Ishikawa (cell line): ENCODE results near the gene RNH1.

Source experiments
- CEBPB ChIP-seq: IDR thresholded peaks from 2 replicates; pipeline ENCODE4 v1.6.1; 2012
- CREB1 ChIP-seq: IDR thresholded peaks from 2 replicates; pipeline ENCODE4 v1.6.1; 2012; ENCODE audit warnings: low read depth
- EGR1 ChIP-seq: IDR thresholded peaks from 2 replicates; pipeline ENCODE4 v1.6.1; 2012
- FOXM1 ChIP-seq: IDR thresholded peaks from 2 replicates; pipeline ENCODE4 v1.6.1; 2012; ENCODE audit warnings: low read depth, borderline replicate concordance
- RAD21 ChIP-seq: IDR thresholded peaks from 2 replicates; pipeline ENCODE4 v1.6.1; 2012; ENCODE audit warnings: low read depth
- TCF12 ChIP-seq: IDR thresholded peaks from 2 replicates; pipeline ENCODE4 v1.6.1; 2012; ENCODE audit warnings: low read depth
- TEAD4 ChIP-seq: IDR thresholded peaks from 2 replicates; pipeline ENCODE4 v1.6.1; 2012
- YY1 ChIP-seq: IDR thresholded peaks from 2 replicates; pipeline ENCODE4 v1.6.1; 2012; ENCODE audit warnings: low read depth
- TF ChIP-seq, protein P1 (sequence below): IDR thresholded peaks from 2 replicates; pipeline ENCODE4 v1.6.1; 2012

DNA sequence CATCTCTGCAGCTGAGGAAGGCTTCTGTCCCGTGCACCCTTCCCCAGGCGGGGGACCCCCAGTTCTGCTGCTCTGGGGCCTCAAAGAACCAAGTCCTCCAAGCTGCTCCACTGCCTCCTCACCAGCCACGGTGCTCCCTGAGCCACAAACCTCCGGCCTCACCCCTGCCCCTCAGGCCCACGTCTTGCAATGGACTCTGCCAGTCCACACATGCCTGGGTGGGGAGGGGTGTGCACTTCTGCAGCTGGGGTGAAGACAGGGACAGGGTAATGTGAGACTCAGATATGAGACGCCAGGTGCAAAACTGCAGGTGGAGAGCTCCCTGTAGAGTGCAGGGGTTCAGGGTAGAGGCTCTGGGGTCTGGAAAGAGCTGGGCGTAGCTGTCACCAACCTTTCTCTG lies 60.2 kb downstream of the RNH1 start:
- no peak for TF ChIP-seq TCF12
- no peak for TF ChIP-seq CREB1
- no peak for TF ChIP-seq RAD21
- TF ChIP-seq YY1 = no peak
- no peak for TF ChIP-seq FOXM1
- TF ChIP-seq TEAD4 = no peak
- TF ChIP-seq CEBPB = no peak
- TF ChIP-seq EGR1 = no peak
- TF ChIP-seq, protein P1, sequence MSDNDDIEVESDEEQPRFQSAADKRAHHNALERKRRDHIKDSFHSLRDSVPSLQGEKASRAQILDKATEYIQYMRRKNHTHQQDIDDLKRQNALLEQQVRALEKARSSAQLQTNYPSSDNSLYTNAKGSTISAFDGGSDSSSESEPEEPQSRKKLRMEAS = no peak
